Measurements from ENCODE around the gene RIPOR1. TPM values are rescaled to one million over a fixed set of nuclear protein-coding genes. Genes with fewer than 3 reads are reported as not detected.
A peak's percentile ranks its signal among the peaks of the same experiment; 100 is the strongest.

The RIPOR1 gene
- total RNA-seq, 4 donors from 2014 or later = 63.1 to 108 (median 68.4) TPM

DNA sequence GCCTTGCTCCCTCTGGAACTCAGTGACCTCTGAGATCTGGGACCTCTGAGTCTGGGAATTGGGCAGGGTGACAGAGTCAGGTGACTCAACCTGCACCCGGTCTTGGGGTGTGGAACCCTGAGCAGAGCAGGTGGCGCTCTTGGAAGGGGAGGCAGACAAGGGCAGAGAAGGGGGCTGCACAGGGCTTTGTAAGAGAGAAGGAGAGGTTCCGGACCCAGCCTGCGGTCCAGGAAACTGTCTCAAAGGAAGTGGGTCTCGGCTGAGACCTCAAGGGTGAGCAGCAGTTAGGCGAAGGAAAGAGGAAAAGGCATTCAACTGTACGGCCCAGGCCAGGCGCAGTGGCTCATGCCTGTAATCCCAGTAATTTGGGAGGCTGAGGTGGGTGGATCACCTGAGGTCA is 10.0 kb upstream of the RIPOR1 start:
- no peak for TF ChIP-seq EP300 (IDR thresholded peaks at IDR 0.05)
- no peak for TF ChIP-seq POLR2A (IDR thresholded peaks at IDR 0.05; ENCODE audit: low read depth)
- TF ChIP-seq, protein P1, sequence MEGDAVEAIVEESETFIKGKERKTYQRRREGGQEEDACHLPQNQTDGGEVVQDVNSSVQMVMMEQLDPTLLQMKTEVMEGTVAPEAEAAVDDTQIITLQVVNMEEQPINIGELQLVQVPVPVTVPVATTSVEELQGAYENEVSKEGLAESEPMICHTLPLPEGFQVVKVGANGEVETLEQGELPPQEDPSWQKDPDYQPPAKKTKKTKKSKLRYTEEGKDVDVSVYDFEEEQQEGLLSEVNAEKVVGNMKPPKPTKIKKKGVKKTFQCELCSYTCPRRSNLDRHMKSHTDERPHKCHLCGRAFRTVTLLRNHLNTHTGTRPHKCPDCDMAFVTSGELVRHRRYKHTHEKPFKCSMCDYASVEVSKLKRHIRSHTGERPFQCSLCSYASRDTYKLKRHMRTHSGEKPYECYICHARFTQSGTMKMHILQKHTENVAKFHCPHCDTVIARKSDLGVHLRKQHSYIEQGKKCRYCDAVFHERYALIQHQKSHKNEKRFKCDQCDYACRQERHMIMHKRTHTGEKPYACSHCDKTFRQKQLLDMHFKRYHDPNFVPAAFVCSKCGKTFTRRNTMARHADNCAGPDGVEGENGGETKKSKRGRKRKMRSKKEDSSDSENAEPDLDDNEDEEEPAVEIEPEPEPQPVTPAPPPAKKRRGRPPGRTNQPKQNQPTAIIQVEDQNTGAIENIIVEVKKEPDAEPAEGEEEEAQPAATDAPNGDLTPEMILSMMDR (IDR thresholded peaks at IDR 0.05) = no peak
- TF ChIP-seq POLR2AphosphoS5 (IDR thresholded peaks at IDR 0.05) = no peak
- Histone ChIP-seq H3K4me1 (peaks cover 10 to 29% (median 15%) of the 10 kb centered on the region in 4 donors), H3K27me3 (no peaks in the 10 kb centered on the region), H3K36me3 (no peaks in the 10 kb centered on the region), H3K9me3 (no peaks in the 10 kb centered on the region), H3K4me3 (no peak overlapping the region), H3K27ac (replicated peaks in 1 of 4) (no peak overlapping the region)
- intact Hi-C loops (cut with DNase I) = loop anchor here (5.0 kb wide), 1 partner anchor 36 kb away; the partner anchor contains the start of genes AGRP and ATP6V0D1
- WGBS = 80% methylated on average over 7 of the region's 8 CpGs
- no peak for DNase-seq (ENCODE audit: extremely low spot score)

DNA sequence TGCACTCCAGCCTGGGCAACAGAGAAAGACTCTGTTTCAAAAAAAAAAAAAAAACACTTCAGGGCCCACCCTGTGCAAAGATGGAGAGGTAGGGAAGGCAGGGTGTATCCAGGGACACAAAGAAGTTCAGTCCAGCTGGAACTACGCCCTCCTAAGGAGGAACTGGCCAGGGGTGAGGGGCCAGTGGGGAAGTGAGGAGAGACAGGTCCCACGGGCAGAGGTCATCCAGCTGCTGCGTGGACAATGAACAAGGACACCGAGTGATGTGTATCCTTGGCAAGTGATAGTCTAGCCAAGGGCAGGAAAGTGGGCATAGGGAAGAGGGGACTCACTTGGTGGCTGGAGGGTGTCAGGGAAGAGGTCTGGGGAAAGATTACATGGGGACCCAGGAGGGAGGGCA is 9.4 kb upstream of the RIPOR1 start:
- TF ChIP-seq, protein P1 (IDR thresholded peaks at IDR 0.05) = no peak
- TF ChIP-seq EP300 (IDR thresholded peaks at IDR 0.05) = no peak
- TF ChIP-seq POLR2AphosphoS5 (IDR thresholded peaks at IDR 0.05) = no peak
- no peak for TF ChIP-seq POLR2A (IDR thresholded peaks at IDR 0.05; ENCODE audit: low read depth)
- H3K27me3 ChIP-seq = no peaks in the 10 kb centered on the region
- H3K27ac ChIP-seq (replicated peaks in 1 of 4) = no peak overlapping the region
- H3K4me3 ChIP-seq = no peak overlapping the region
- H3K4me1 ChIP-seq = peaks cover 10 to 26% (median 15%) of the 10 kb centered on the region in 4 donors
- intact Hi-C loops (cut with DNase I) = loop anchor here (5.0 kb wide), 1 partner anchor 37 kb away; the partner anchor contains the start of genes AGRP and ATP6V0D1
- no peaks in the 10 kb centered on the region for H3K9me3 ChIP-seq
- WGBS = 77% methylated on average over 4 of the region's 4 CpGs
- no peaks in the 10 kb centered on the region for H3K36me3 ChIP-seq
- DNase-seq (ENCODE audit: extremely low spot score) = no peak

DNA sequence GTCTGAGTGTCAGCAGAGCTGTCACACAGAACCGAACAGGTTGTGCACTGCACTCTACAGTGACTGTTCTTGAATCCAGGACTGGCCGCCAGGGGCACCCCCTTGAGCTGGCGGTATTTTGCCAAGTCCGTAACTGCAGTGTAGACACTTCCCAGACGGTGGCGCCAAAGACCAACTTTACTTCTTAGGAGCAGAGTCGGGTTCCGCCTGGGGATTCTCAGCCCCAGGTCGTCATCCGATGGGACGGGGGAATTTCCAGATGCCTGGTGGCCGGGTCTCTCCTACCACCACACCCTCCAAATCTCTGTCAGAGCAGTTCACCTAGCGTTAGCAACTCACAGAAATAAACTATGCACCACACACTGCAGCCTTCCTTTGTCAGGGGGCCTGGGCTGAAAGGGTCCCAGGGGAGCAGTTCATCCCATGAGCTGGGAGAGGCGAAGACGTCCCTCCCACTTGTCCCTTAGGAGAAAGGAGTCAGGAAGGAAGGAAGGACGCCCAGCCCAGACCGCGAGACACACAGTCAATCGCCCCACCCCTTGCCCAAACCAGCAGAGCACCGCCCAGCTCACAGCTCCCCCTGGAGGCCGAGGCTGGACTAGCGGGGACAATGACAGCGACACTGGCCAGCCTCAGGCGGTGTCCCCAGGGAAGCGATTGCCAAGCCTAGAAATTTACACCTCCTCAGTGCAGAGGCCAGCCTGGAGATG is 7.4 kb upstream of the RIPOR1 start:
- H3K9me3 ChIP-seq = no peaks in the 10 kb centered on the region
- H3K4me3 ChIP-seq = peak overlapping the region; percentile 49 to 60 (median 52)
- H3K27me3 ChIP-seq = no peaks in the 10 kb centered on the region
- TF ChIP-seq POLR2AphosphoS5 (IDR thresholded peaks at IDR 0.05) (peak; percentile 64 to 77), EP300 (IDR thresholded peaks at IDR 0.05) (no peak), POLR2A (IDR thresholded peaks at IDR 0.05; ENCODE audit: low read depth) (no peak)
- TF ChIP-seq, protein P1 (IDR thresholded peaks at IDR 0.05) = peak; percentile 64 to 96 (median 75)
- 0% methylated on average over 18 of the region's 25 CpGs for WGBS
- intact Hi-C loops (cut with DNase I) = loop anchor here (2.0 kb wide), 1 partner anchor 148 kb away; no protein-coding TSS in a partner anchor
- DNase-seq (ENCODE audit: extremely low spot score) = peak; percentile 99
- no peaks in the 10 kb centered on the region for H3K36me3 ChIP-seq
- peak overlapping the region; percentile 80 to 93 (median 92) for H3K27ac ChIP-seq (replicated peaks in 1 of 4)
- peaks cover 10 to 19% (median 14%) of the 10 kb centered on the region in 4 donors for H3K4me1 ChIP-seq

DNA sequence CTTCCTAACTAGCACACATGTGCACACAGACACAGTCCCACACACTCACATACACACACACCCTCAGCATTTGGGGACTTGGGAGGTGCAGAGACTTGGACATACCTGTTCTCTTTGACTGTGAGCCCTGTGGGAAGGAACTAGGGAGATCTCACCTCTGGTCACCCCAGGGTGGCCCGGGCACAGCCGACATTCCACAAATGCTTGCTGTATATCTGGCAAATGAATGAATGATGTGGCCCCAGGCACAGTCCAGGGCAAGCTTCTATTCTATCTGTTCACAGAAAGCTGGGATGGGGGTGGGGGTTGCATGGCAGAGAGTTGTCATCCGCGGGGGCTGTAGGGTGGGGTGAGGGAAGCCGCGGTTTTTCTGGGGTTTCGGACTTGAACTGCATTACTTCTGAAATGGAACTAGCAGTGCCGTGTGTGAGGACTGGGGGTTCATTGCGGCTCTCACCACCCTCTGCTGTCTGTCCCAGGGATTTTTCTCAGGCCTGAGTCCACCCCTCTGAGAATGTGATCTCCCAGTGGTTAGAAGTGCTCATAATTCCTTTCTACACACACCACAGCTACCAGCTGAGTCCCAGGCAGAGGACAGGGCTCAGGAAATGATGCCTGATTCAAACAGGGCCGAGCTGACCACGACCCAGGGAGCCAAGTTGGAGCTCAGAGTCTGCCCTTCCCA is 3.3 kb upstream of the RIPOR1 start:
- no peak overlapping the region for H3K27ac ChIP-seq (replicated peaks in 1 of 4)
- no peak for TF ChIP-seq POLR2A (IDR thresholded peaks at IDR 0.05; ENCODE audit: low read depth)
- no peak for TF ChIP-seq POLR2AphosphoS5 (IDR thresholded peaks at IDR 0.05)
- TF ChIP-seq, protein P1 (IDR thresholded peaks at IDR 0.05) = no peak
- no peaks in the 10 kb centered on the region for H3K9me3 ChIP-seq
- intact Hi-C loops (cut with DNase I) = no loop called here
- peaks cover 18 to 30% (median 27%) of the 10 kb centered on the region in 4 donors for H3K4me1 ChIP-seq
- H3K4me3 ChIP-seq = no peak overlapping the region
- no peaks in the 10 kb centered on the region for H3K27me3 ChIP-seq
- H3K36me3 ChIP-seq = no peaks in the 10 kb centered on the region
- WGBS = 74% methylated on average over 10 of the region's 11 CpGs
- no peak for DNase-seq (ENCODE audit: extremely low spot score)

Measured in esophagus muscularis mucosa (tissue), 4 donors.